Inferior parietal cortex (tissue), 1 donor: ENCODE measurements around the gene GPER1.
"Not testable (repeated sequence)": the region's sequence is repeated elsewhere in the genome, so short reads cannot be mapped to it uniquely, and the experiment has no call there.

Source experiments
- DNase-seq: peaks from one replicate; pipeline ENCODE4 v3.0.0-alpha.2; 2016; ENCODE audit errors: extremely low spot score

Gene GPER1

DNA sequence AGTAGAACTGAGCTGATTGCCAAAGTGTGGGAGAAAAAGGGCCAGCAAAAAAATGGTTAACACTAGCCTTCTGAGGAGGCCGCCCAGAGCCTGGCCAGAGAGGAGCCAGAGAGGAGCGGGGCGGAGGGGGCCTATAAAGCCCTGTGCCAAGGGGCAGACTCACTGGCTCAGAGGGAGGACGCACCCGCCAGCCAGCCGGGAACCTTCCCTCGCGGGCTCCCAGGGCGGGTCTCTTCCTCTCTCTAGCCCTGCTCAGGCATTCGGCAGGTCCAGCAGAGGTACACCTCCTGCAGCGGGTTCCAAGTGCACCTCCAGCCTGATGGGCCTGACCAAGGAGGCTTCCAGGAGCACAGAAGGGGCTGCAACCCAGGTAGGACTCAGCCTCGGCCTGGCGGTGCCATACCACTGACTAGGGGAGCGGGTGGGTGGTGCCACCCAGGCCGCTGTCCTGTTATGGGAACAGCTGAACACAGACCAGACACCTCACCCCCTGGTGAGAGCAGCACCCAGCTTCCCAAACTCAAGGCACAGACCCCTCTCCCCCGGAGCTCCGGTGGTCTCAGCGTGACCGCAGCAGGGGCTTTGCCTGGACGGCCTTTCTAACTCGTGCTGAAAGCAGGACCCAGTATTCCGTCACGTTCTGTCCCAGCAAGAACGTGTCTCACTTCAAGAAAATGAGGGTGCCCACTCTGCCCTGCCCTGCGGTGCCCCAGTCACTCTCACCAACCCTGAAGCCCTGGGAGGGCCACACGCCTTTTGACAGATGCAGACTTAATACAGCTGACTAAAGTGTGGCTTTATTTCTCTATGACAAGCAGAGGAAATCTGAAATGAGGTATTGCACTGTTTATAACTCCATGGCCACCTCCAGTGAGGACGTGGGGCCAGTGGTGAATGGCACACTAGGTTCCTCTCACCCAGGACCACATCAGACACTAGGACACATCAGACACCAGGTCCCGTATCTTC is at the start of gene GPER1:
Gene GPER1, plus strand, starts transcription at position 162 of the 969 bp plus-strand sequence. CDS start 3,616 bp downstream, outside the sequence.
- DNase-seq: no peak

DNA sequence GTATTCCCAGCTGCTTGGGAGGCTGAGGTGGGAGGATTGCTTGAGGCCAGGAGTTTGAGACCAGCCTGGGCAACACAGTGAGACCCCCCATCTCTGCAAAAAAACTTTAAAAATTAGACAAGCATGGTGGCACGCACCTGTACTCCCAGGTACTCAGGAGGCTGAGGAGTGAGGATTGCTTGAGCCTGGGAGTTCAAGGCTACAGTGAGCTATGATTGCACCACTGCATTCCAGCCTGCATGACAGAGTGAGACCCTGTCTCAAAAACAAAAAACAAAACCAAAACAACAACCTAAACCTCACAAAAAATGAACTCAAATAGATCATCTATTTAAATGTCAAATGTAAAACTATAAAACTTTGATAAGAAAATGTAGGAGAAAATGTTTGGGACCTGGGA is 47.7 kb upstream of the GPER1 start:
- DNase-seq: not testable (repeated sequence)

DNA sequence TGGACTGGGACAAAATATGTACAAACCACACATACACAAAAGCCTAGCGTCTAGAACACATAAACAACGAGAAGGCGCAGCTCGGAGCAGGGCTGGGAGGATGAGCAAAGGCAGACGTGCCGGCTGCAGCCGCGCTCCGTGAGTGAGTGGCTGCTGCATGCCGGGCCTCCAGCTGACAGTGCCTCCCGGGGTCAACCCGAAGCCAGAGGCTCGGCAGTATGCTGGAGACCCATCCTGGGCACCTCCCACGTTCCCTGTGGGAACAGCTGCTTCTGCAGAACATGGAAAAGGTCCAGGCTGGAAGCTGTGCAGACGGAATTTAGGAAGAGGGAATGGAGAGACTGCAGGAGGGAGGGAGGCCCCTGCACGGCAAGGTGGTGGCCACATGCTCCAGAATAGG is 47.1 kb upstream of the GPER1 start:
- peak; percentile 35 for DNase-seq

DNA sequence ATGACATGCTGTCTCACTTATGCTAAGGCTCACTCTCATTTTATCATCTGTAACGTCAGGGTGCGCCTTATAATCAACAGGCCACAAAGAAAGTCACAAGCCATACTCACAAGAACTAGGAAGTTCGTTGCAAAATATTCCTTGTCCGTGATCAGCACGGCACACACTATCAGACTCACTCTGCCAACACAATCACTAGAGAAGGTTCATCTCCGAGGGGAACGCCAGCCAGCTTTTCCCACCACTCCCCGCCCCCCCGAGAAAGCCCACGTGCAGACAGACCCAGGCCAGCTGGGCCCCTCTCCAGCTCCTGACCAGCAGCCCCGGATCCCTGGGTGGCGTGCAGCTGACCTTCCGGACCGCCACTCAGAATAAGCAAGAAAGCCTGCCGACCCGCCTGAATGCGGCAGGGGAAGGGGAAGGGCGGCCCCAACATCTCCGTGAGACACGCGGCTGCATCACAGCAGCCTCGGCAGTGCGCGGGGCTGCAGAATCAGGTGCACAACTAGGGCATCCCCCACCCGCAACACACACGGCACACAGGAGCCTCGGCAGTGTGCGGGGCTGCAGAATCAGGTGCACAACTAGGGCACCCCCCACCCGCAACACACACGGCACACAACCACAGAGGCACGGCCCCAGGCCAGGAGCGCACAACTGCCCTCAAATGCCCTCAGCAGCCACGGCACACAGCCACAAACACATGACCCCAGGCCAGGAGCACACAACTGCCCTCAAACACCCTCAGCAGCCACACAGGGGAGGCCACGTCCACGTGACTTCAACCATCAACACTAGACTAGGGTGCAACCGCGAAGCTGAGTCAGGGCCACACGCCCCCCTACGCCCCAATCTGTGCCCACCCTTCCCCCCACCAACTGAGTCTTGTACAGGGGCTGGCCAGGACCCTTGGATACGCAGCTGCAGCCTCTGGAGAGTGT is 46.1 kb upstream of the GPER1 start:
- no peak for DNase-seq

DNA sequence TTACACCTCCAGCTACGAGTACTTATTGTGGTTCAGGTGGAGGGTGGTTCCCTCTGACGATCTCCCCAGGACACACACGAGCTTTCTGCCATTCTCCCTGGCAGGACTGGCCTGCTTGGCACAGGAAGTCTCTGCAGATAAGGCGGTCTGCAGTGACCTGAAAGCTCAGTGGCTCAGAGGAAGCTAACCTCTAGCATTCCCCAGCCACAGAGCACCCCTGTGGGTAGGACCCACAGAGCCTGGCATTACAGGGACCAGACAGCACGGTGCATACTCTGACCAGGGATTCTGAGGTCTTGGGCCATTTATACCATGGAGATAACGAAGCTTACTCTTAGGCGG is 45.5 kb upstream of the GPER1 start:
- DNase-seq: no peak

DNA sequence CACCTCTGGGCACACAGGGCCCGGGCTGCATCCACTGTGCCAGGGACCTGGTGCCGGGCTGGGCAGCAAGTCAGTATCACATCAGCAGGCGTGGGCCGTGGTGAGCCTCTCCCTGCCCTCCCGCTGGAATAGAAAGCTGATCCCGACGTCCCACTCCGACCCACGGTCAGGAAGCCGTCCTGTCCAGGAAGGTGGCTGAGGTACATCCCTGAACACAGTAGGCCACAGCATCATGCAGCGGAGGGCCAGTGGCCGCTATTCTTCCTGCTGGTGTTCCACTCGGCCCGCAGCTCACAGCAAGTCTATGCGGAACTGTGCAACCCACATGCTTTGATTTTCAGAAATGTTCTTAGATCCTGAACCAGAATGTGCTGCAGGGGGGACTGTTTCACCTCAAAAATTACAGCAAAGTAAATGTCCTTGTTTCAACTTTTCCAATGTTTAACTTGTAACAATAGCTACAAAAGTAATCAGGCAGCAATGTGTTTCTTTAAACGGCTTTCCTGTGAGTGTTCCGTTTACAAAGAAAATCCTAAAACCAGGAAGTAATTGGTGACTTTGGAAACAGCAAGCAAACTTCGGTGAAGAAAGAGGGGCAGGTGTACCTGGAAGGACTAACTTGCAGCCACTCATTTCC is 44.2 kb upstream of the GPER1 start:
- no peak for DNase-seq

DNA sequence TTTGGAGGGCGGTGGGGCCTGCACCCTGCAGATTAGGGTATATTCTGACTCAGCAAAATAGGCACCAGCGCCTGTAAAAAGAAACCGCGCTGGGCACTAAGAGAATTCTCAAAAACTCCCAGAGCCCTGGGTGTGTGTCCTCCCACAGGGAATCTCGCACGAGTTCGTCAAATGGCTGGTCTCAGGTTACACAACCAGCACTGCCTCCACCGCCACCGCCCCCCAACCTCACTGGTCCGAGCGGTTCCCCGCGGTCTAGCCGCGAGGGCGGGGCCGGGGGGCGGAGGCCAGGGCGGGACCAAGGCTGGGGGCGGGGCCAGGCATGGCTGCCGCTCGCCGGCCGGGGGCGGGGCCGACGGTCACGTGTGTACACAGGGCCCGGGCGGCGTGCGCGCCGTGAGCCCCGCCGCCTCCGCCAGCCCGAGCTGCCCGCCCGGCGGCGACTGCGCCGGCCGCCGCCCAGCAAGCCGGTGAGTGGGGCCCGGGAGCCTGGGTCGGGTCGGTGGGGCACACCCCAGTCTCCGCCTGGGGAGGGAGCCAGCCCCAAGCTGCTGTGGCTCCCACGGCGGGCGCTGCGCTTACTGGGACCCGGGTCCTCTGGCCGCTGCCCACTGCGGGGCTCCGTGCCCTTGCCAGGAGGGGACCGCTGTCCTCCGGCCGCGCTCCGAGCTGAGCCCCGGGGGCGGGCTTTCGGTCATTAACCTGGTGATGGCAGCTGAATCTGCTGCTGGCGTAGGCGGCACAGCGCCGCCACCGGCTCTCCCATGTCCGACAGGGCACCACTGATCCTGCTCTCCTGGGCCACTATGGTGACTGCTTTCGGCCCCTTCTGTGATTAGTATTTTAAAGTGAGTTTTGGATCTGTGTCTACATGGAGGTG is 43.5 kb upstream of the GPER1 start, which contains the start of gene GPR146:
Gene GPR146, plus strand, starts transcription at position 358 of the 880 bp plus-strand sequence. CDS start 12,970 bp downstream, outside the sequence.
- peak; percentile 84 for DNase-seq

DNA sequence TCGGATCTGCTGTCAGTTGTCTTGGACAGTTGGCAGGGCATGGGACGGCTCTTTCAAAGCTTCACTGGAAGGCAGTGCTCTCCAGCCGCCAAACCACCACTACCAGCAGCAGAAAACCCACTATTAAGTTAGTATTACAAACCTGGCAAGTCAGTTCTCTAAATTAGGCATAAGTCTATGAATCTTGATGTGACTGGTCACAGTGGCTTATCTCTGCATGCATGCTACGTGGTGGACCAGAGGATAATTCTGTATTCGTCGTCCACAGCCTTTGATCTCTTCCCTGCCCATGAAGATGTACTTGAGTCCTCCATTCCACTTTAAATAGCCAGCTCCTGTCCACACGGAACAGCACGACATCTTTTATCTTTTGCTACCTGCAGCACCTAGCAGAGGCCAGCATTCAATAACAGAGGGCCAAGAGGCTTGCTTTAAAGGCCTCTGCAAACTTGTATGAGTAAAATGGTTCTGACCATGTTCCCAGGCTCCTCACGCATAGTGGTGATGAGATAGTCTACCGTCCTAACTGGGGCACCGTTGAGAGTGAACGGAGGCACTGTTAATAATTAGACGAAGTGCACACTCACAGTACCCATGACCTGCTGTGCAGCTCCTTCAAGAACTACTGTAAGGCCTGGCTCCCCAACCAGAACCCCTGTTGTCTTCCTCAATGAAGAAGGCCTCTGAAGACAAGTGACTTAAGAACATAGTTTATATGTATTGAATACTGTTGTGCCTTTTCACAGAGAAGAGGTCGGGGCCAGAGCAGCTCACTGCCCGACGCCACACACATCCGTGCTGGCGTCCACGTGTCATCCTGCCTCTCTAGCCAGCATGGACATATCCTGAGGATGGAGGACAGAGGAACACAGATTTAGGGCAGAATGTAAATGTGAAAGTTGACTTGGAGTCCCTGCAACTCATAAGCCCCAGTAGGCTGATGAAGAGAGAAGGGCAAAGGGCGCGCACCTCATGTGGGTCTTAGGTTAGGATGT is 42.5 kb upstream of the GPER1 start:
- DNase-seq: no peak

DNA sequence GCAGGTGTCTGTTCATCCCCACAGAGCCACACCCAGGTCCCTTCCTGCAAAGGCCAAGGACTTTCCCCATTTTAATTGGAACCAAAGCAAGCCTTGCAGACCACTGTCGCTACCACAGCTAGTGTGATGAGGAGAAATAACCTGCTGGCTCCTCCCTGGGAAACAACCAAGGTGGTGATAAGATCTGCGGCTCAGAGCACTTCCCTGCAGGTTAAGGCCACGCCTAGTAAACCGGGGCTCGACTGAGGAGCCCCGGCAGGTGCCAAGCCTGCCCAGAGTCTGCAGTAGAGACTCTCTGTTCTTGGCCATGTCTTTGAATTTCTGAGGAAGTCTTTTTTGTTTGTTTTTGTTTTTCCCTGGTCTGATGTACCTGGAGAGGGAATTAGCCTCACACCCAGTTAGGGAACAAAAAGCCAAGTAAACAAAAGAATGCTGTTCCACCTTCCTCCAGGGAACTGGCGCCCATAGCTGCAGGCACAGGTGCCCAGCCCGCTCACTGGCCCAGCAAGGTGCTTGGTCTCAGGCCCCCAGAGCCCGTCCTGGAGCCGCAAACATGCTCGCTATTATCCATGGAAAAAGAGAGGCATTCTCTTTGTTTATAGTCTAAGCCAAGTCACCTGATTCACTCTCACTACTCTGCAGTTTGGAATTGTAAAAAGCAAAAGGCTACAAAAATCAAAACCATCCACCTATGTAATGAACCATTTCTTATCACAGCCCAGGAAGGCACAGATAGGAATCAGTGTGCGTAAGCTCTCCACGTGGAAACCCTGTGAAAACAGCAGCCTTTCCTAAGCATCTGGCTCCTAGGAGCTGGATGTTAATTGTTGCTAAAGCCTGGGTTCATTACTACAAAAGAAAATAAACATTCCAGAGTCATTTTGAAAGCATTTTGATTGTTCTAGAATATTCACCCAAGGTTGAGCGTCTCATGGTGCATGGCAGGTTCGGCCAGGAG is 40.9 kb upstream of the GPER1 start:
- DNase-seq: no peak

DNA sequence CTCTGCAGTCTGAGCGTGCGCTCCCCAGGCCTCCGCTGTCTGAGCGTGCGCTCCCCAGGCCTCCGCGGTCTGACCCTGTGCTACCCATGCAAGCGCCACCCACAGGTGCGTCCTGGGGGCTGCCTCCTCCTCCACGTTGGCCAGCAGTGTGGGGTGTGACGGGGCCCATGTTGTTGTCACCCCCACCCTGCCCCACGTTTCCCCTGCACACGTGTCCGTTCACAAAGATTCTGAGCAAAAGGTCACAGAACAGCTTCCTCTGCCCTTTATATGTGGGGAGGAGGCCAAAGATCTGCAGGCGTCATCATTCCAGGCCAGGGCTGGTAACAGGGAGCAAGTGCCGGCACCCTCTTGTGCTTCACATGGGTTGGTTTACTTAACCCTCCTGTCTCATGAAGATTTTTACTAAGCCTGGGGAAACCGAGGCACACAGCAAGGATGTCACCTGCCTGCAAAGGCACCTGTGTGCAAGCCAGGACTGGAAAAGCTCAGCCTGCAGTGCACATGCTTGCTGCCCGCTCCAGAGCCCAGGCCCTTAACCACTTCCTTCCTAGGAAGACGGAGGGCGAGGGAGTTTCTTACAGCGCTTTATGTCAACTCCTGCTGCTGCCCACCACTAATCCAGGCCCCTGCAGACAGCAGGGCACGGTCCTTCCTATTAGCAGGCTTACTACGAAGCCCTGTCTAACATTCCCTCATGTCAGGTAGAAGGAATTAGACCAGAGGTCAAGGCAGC is 38.7 kb upstream of the GPER1 start:
- no peak for DNase-seq

DNA sequence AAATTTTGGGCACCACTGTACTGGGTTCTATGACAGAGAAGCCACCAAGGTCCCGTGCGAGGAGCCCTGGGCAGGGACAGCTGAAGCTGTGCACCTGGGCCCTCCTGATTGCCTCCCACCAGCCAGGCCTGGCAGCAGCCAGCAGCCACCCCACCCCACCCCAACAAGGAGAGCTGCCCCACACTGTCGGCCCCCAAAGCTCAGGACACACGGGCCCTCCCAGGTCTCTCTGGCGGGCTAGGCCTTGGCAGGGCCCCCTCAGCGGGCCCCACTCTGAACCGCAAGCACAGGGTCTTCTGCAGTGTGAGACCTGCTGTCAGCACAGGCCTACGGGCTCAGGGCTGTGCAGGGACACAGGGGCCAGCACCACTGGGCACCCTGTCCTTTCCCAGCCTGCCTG is 38.1 kb upstream of the GPER1 start:
- DNase-seq: no peak

DNA sequence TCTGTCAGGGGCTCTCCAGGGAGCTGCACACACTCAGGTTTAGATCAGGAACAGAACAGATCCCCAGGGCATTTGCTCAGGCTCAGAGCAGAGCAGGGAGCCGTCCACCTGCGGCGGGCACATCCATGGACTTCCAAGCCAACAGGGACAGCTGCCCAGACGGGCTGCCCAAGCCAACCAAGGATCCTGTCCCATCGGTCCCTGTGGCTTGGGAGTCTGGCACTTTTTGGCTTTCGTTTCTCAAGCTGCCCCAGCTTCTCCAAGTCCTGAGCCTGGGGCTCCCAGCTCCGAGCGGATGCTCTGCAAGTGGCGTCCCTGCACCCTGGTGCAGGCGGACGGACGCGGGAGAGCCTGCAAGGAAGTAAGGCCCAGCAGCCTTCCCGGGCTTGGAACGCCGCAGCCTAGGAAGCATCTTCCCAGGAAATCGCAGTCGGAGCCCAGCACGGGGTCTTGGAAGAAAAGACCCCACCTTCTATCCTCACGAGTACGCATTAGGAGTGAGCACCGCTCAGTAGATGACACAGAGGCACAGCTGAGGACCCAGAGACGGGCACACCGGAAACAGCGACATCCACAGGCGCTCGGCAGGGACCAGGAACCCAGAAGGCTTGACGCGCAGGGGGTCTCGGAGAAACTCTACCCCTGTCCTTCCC is 37.5 kb upstream of the GPER1 start:
- DNase-seq: no peak

DNA sequence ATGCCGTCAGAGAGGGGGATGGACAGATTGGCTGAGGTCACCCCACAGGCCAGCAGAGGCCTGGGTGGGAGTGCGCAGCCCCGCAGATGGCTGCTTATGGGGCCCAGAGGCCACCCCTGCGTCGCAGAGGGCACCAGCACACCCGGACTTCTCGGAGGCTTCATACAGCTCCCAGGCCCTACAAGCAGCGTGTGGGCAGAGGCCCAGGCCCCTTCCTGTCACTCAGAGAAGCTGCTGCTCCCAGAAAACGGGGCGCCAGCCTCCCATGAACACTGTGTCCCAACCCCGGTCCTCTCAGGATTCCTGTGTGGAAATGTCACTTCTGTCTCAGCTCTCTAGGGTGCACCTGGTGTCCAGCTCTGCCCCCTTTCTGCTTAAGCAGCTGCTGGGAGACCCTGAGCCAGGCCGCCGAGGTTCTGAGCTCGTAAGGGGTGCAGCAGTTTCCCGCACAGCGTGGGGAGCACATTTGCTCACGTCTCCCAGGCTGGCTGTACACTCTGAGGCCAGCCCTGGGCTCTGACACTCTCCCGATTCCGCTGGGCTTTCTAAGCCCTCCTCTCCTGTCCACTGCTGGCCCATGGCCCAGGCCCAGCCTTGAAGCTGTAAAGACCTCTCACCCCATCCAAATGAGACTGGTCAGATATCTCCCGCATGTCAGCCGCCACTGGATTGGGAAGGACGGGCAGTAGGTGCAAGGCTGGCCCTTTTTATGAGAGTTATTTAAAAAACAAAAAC is 36.8 kb upstream of the GPER1 start:
- DNase-seq: no peak

DNA sequence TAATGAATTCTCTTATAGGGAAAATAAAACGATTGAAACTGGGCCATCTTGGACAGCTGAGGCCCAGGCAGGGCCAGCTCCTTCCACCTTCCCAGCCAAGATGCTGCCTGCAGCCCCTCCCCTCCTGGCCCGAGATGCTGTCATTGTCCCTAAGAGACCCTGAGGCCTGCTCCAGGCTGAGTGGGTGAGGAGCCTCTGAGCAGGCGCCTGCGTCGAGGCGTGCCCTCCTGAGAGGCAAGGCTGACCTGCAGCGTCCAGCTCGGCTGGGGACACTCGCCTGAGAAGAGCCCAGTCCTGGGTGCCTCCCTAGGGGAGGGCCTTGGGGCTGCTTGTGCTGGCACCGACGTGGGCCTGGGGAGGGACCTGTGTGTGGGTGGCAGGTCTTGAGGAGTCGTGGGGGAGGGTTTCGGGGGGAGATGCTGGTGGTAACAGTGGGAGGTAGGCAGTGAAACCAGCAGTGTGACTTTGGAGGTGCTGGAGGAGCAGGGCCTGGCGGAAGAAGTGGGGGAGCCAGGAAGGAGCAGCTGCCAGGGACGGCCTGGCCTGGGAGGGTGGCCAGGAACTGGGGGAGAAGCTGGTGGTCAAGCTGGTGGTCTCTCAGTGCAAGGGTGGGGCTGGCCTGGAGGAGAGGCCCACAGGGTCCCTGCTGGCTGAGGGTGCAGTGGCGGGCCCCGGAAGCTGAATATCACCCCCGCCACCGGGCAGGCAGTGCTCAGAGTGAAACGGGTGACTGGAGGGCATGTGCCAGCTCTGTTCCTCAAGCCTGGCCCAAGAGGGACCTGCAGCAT is 35.7 kb upstream of the GPER1 start:
- no peak for DNase-seq

DNA sequence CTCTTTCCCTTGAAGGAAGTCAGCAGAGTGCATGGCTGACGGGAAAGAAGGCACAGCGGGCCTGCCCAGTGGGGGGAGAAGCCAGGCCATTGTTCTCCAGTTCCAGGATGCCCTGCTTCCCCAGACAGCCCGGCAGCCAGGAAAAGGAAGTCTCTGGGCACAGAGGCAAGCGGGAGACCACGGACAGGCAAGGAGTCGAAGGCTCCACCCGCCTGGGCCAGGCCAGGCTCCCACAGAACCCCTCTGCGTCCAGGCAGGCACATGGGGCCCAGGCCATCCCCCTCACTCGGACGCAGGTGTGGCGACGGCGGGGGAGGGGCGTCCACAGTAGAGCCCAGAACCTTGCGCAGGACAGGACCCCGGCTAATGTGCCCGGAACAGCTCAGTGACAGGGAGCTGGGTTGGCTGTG is 34.9 kb upstream of the GPER1 start:
- no peak for DNase-seq
